Kidney (tissue), 14 donors: ENCODE measurements around the gene OLFML1. TPM values are rescaled to one million over a fixed set of nuclear protein-coding genes. Genes with fewer than 3 reads are reported as not detected.

Experiments
- DNase-seq, 5 donors: peaks; one replicate each; pipeline ENCODE4 v3.0.0-alpha.2; 2013 to 2020
- FAIRE-seq: peaks from 2 replicates; lab custom pipeline; 2012; peaks lifted over from hg19 to GRCh38; lab: Jason Lieb, UNC
- H3K27ac ChIP-seq, 2 donors: one replicate each; pipeline ENCODE4 v1.7.0; 2013; ENCODE audit warnings: low read depth in 2 of 2, low read length in 2 of 2, inconsistent platforms in 1 of 2
- H3K27me3 ChIP-seq: one replicate; pipeline ENCODE4 v1.7.1; 2013; ENCODE audit warnings: low read length, inconsistent platforms; ENCODE audit not compliant: control insufficient read depth, insufficient read depth
- H3K36me3 ChIP-seq, 3 donors: one replicate each; pipeline versions ENCODE4 v1.7.0 to v1.7.1; 2013; ENCODE audit warnings: low read length in 3 of 3, control low read depth in 1 of 3, inconsistent platforms in 1 of 3; ENCODE audit not compliant: insufficient read depth in 3 of 3, control insufficient read depth in 2 of 3
- H3K4me1 ChIP-seq, 3 donors: one replicate each; pipeline versions ENCODE4 v1.7.0 to v1.7.1; 2013; ENCODE audit warnings: low read length in 3 of 3, inconsistent platforms in 1 of 3, low read depth in 1 of 3; ENCODE audit not compliant: control insufficient read depth in 2 of 3, insufficient read depth in 2 of 3
- H3K4me3 ChIP-seq, 3 donors: one replicate each; pipeline versions ENCODE4 v1.7.0 to v1.8.1; 2013; ENCODE audit warnings: low read length in 3 of 3, control low read depth in 1 of 3, inconsistent platforms in 1 of 3
- H3K9ac ChIP-seq, 3 donors: one replicate each; pipeline versions ENCODE4 v1.7.0 to v1.7.1; 2013; ENCODE audit warnings: low read length in 3 of 3, control low read depth in 1 of 3, inconsistent platforms in 1 of 3
- H3K9me3 ChIP-seq, 3 donors: one replicate each; pipeline versions ENCODE4 v1.7.0 to v1.7.1; 2013; ENCODE audit warnings: low read length in 3 of 3, control low read depth in 1 of 3, inconsistent platforms in 1 of 3; ENCODE audit not compliant: control insufficient read depth in 2 of 3, insufficient read depth in 1 of 3
- CTCF ChIP-seq: IDR thresholded peaks from 3 replicates; pipeline ENCODE4 v1.5.1; 2012; ENCODE audit warnings: mild to moderate bottlenecking, moderate library complexity, borderline replicate concordance; ENCODE audit not compliant: insufficient read depth; ENCODE audit errors: extremely low read depth
- intact Hi-C: fragments of 100-400 bp; cut with DNase I; formaldehyde crosslinking; loops from one replicate; pipeline ENCODE4 v1.11.1; 2022
- polyA plus RNA-seq: library from polyadenylated mRNA; stranded (reverse); fragments of 350-450 nt; fragmentation: Illumina TruSeq; extraction: RNeasy Lipid Tissue Mini Kit (QIAGEN cat#74804); gene quantifications from one replicate; pipeline ENCODE4 v1.2.3, GENCODE V29; 2014; ENCODE audit warnings: low read depth, low replicate concordance; ENCODE audit not compliant: insufficient read depth
- total RNA-seq: library from RNA; stranded (reverse); fragmentation: NEBNext Ultra II Directional; extraction: Animal tissue kit (Norgen Biotek cat#: 25700); gene quantifications from one replicate; pipeline ENCODE4 v1.2.1, GENCODE V29; 2021
- donor health status: control.
- donor health status: control.
- donor health status: control.
- donor health status: control.
- donor health status: control.
- donor health status: DM: yes; HTN: yes; CAD: no.
- donor health status: Normal renal cell carcinoma (clear cell type).

The OLFML1 gene
- total and polyA plus RNA-seq, 2 donors from 2014 or later = 7.6 to 8.3 TPM

DNA sequence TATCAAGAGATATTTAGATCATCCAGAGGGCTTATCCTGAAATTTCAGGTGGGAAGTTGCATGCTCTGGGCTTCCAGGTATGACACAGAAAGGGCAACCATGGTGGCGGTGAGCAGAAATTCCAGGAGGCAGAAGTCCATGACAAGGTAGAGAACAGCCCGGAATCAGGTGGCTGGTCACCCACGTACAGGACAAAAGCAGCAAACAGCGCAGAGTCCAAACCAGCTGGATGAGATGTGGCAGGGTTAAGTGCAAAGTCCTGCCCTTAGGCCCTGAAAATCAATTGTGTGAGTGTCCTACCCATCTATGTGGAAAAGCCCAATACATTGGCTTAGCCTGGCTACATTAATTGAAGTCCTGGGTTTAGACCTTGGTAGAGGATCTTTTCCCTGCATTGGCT lies 40.1 kb downstream of the OLFML1 start:
- no peak for TF ChIP-seq CTCF

GRCh38 chr11:7527029-7527428 lies 41.7 kb downstream of the OLFML1 start:
- FAIRE-seq (no peak), DNase-seq (no peak)
- no peak overlapping the region for H3K27ac ChIP-seq
- H3K36me3 ChIP-seq = no peaks in the 10 kb centered on the region
- no peak overlapping the region for H3K4me3 ChIP-seq
- H3K9ac ChIP-seq = no peak overlapping the region
- TF ChIP-seq CTCF = no peak
- no peaks in the 10 kb centered on the region for H3K9me3 ChIP-seq
- intact Hi-C loops = no loop called here
- no peaks in the 10 kb centered on the region for H3K27me3 ChIP-seq
- peaks cover 0 to 23% (median 13%) of the 10 kb centered on the region in 3 donors for H3K4me1 ChIP-seq

More for the DNA sequence above, 40.1 kb downstream of the OLFML1 start:
- H3K27me3 ChIP-seq = no peaks in the 10 kb centered on the region
- DNase-seq (peak in 1 of 5 donors; percentile 38), FAIRE-seq (no peak)
- H3K9me3 ChIP-seq = no peaks in the 10 kb centered on the region
- H3K4me1 ChIP-seq = peaks cover 0 to 23% (median 13%) of the 10 kb centered on the region in 3 donors
- intact Hi-C loops = no loop called here
- H3K4me3 ChIP-seq = no peak overlapping the region
- H3K36me3 ChIP-seq = no peaks in the 10 kb centered on the region
- H3K27ac ChIP-seq = peak overlapping the region in 1 of 2 donors; percentile 25
- peak overlapping the region in 1 of 3 donors; percentile 4 for H3K9ac ChIP-seq

DNA sequence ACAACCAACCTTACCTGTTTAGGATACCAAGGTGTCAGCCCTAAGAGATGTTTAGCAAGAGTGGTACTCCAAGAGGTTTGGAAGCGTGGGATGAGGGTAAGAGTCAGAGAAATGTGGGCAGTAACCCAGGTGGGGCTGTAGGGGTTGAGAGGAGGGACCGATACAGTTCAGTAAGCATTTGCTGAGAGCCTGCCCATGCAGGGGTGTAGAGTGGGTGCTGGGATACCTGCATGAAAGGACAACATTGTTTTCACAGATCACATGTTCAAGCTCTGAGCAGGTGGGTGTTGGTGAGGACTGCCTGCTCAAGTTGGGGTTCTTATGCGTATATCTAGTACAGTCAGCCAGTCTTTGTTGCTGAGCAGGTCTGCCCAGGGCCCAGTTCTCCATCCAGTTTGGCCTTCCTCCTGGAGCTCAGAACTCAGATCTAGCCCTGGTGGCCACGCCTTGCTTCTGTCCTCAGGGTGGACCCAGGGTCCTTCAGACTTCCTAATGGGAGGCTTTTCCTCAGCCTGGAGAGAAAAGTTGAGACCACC lies 43.3 kb downstream of the OLFML1 start:
- peak in 3 of 5 donors; percentile 15 to 47 (median 36) for DNase-seq
- no peak for TF ChIP-seq CTCF
- intact Hi-C loops = no loop called here
- peak overlapping the region in 1 of 2 donors; percentile 26 for H3K27ac ChIP-seq
- H3K27me3 ChIP-seq = no peaks in the 10 kb centered on the region
- H3K4me1 ChIP-seq = peaks cover 0 to 23% (median 13%) of the 10 kb centered on the region in 3 donors
- H3K9ac ChIP-seq = no peak overlapping the region
- FAIRE-seq = no peak
- no peak overlapping the region for H3K4me3 ChIP-seq
- H3K9me3 ChIP-seq = no peaks in the 10 kb centered on the region
- H3K36me3 ChIP-seq = no peaks in the 10 kb centered on the region
